Measurements from ENCODE around the gene ARID4A.

Gene ARID4A

GRCh38 chr14:58398495-58398894, 100.1 kb downstream of the ARID4A start:
- Histone ChIP-seq H2AFZ (ENCODE audit: low read length) (no peak overlapping the region), H3F3A (ENCODE audit: insufficient read depth, low read length) (no peaks in the 10 kb centered on the region), H3K9me2 (ENCODE audit: low read depth, low read length) (no peaks in the 10 kb centered on the region), H3K9ac (ENCODE audit: low read length) (no peak overlapping the region), H3K4me1 (ENCODE audit: insufficient read depth, low read length, severe bottlenecking) (peaks cover 28% of the 10 kb centered on the region), H3K4me3 (ENCODE audit: low read depth, low read length, poor library complexity, severe bottlenecking) (no peak overlapping the region), H3K9me3 (ENCODE audit: low read length) (no peaks in the 10 kb centered on the region), H3K4me2 (ENCODE audit: low read length) (no peak overlapping the region), H4K20me1 (ENCODE audit: insufficient read depth, low read length) (no peaks in the 10 kb centered on the region), H3K36me3 (ENCODE audit: insufficient read depth, low read length) (no peaks in the 10 kb centered on the region), H3K27ac (ENCODE audit: low read depth, low read length, poor library complexity, severe bottlenecking) (no peak overlapping the region), H3K79me2 (ENCODE audit: insufficient read depth, low read length) (no peaks in the 10 kb centered on the region), H3K27me3 (ENCODE audit: insufficient read depth, low read length) (no peaks in the 10 kb centered on the region)
- no peak for TF ChIP-seq EZH2 (IDR thresholded peaks at IDR 0.05; ENCODE audit: borderline replicate concordance, low read length)
- no peak for TF ChIP-seq CTCF (IDR thresholded peaks at IDR 0.05; ENCODE audit: low read length)

DNA sequence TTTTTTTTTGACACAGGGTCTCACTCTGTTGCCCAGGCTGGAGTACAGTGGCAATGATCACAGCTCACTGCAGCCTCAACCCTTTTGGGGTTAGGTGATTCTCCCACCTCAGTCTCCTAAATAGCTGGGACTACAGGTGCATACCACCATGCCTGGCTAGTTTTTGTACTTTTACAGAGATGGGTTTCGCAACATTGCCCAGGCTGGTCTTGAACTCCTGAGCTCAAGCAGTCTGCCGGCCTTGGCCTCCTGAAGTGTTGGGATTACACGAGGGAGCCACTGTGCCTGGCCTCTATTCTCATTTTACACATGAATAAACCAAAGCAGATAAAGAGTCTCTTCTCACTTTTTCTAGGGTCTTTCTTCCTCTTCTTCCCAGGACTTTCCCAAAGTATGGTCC, 100.5 kb downstream of the ARID4A start:
- Histone ChIP-seq H3K4me1 (ENCODE audit: insufficient read depth, low read length, severe bottlenecking) (peaks cover 28% of the 10 kb centered on the region), H3K4me3 (ENCODE audit: low read depth, low read length, poor library complexity, severe bottlenecking) (no peak overlapping the region), H3K9me3 (ENCODE audit: low read length) (no peaks in the 10 kb centered on the region), H4K20me1 (ENCODE audit: insufficient read depth, low read length) (no peaks in the 10 kb centered on the region), H3K79me2 (ENCODE audit: insufficient read depth, low read length) (no peaks in the 10 kb centered on the region), H3K27ac (ENCODE audit: low read depth, low read length, poor library complexity, severe bottlenecking) (no peak overlapping the region), H3K36me3 (ENCODE audit: insufficient read depth, low read length) (no peaks in the 10 kb centered on the region), H3K4me2 (ENCODE audit: low read length) (no peak overlapping the region), H3K9me2 (ENCODE audit: low read depth, low read length) (no peaks in the 10 kb centered on the region), H3F3A (ENCODE audit: insufficient read depth, low read length) (no peaks in the 10 kb centered on the region), H3K9ac (ENCODE audit: low read length) (no peak overlapping the region), H2AFZ (ENCODE audit: low read length) (no peak overlapping the region), H3K27me3 (ENCODE audit: insufficient read depth, low read length) (no peaks in the 10 kb centered on the region)
- TF ChIP-seq CTCF (IDR thresholded peaks at IDR 0.05; ENCODE audit: low read length): no peak
- no peak for TF ChIP-seq EZH2 (IDR thresholded peaks at IDR 0.05; ENCODE audit: borderline replicate concordance, low read length)

- H3F3A ChIP-seq (ENCODE audit: insufficient read depth, low read length): no peaks in the 10 kb centered on the region
- peaks cover 4% of the 10 kb centered on the region; the same call in 1 of the 2 replicates for H3K36me3 ChIP-seq (ENCODE audit: insufficient read depth, low read length)
- no peaks in the 10 kb centered on the region for H3K27me3 ChIP-seq (ENCODE audit: insufficient read depth, low read length)
- no peak overlapping the region for H3K4me3 ChIP-seq (ENCODE audit: low read depth, low read length, poor library complexity, severe bottlenecking)
- H3K9ac ChIP-seq (ENCODE audit: low read length): no peak overlapping the region
- H3K79me2 ChIP-seq (ENCODE audit: insufficient read depth, low read length): no peaks in the 10 kb centered on the region
- H3K27ac ChIP-seq (ENCODE audit: low read depth, low read length, poor library complexity, severe bottlenecking): no peak overlapping the region
- TF ChIP-seq CTCF (IDR thresholded peaks at IDR 0.05; ENCODE audit: low read length) (peak; percentile 52; the same call in 1 of the 2 replicates), EZH2 (IDR thresholded peaks at IDR 0.05; ENCODE audit: borderline replicate concordance, low read length) (no peak)
- peaks cover 16% of the 10 kb centered on the region for H3K4me1 ChIP-seq (ENCODE audit: insufficient read depth, low read length, severe bottlenecking)
- H3K4me2 ChIP-seq (ENCODE audit: low read length): no peak overlapping the region
- H3K9me2 ChIP-seq (ENCODE audit: low read depth, low read length): no peaks in the 10 kb centered on the region
- H2AFZ ChIP-seq (ENCODE audit: low read length): no peak overlapping the region
- no peaks in the 10 kb centered on the region for H4K20me1 ChIP-seq (ENCODE audit: insufficient read depth, low read length)
- H3K9me3 ChIP-seq (ENCODE audit: low read length): no peaks in the 10 kb centered on the region
Observed at GRCh38 chr14:58401587-58401986, 103.2 kb downstream of the ARID4A start.
